GM19455 (cell line): ENCODE results near the gene RYR1.
"Not testable (repeated sequence)": the region's sequence is repeated elsewhere in the genome, so short reads cannot be mapped to it uniquely, and the experiment has no call there.

Experiments
- ATAC-seq: cut with Tn5 transposase; IDR thresholded peaks from one replicate; pipeline ENCODE4 v1.9.1; 2021; ENCODE audit not compliant: unreplicated experiment

Gene RYR1

GRCh38 chr19:38425810-38426466, 7.6 kb upstream of the RYR1 start, which contains the start of gene RASGRP4:
Gene RASGRP4, minus strand, starts transcription at chr19:38426219. Its CDS starts 128 bp downstream, at chr19:38426091.
- ATAC-seq, result no peak

GRCh38 chr19:38427035-38427677, 6.3 kb upstream of the RYR1 start:
- not testable (repeated sequence) for ATAC-seq

GRCh38 chr19:38429055-38429810, 4.3 kb upstream of the RYR1 start:
- no peak for ATAC-seq

- no peak for ATAC-seq
Observed at GRCh38 chr19:38429811-38430156, 3.7 kb upstream of the RYR1 start.

- ATAC-seq, result no peak
Observed at GRCh38 chr19:38430931-38431330, 2.6 kb upstream of the RYR1 start.

- no peak for ATAC-seq
Observed at GRCh38 chr19:38434549-38435051, 1.1 kb downstream of the RYR1 start.

- ATAC-seq, result no peak
Observed at GRCh38 chr19:38437295-38437694, 3.8 kb downstream of the RYR1 start.

GRCh38 chr19:38437917-38438316, 4.4 kb downstream of the RYR1 start:
- no peak for ATAC-seq

- no peak for ATAC-seq
Observed at GRCh38 chr19:38440592-38440991, 7.1 kb downstream of the RYR1 start.

GRCh38 chr19:38441657-38442348, 8.3 kb downstream of the RYR1 start:
- no peak for ATAC-seq

- no peak for ATAC-seq
Observed at GRCh38 chr19:38442736-38443135, 9.2 kb downstream of the RYR1 start.

GRCh38 chr19:38443458-38443999, 10.0 kb downstream of the RYR1 start:
- no peak for ATAC-seq

GRCh38 chr19:38444026-38444425, 10.5 kb downstream of the RYR1 start:
- no peak for ATAC-seq

GRCh38 chr19:38445362-38445761, 11.9 kb downstream of the RYR1 start:
- no peak for ATAC-seq

- ATAC-seq, result no peak
Observed at GRCh38 chr19:38448225-38448624, 14.7 kb downstream of the RYR1 start.

GRCh38 chr19:38449518-38449917, 16.0 kb downstream of the RYR1 start:
- no peak for ATAC-seq

- ATAC-seq, result no peak
Observed at GRCh38 chr19:38451036-38451435, 17.5 kb downstream of the RYR1 start.

- no peak for ATAC-seq
Observed at GRCh38 chr19:38451629-38452028, 18.1 kb downstream of the RYR1 start.

GRCh38 chr19:38452430-38453366, 19.2 kb downstream of the RYR1 start:
- no peak for ATAC-seq

GRCh38 chr19:38453596-38453995, 20.1 kb downstream of the RYR1 start:
- ATAC-seq, result no peak
